ENCODE data around the gene CDC40. TPM values are rescaled to one million over a fixed set of nuclear protein-coding genes. Genes with fewer than 3 reads are reported as not detected.

The CDC40 gene
- total and polyA plus RNA-seq, 10 of the 15 experiments (the other 5 are each of a cell fraction or from before 2014, with no cell fraction given): 20.1 to 35.5 (median 26.1) TPM

- POLR2A ChIA-PET: no interaction called here
- 73% methylated on average over 3 of the region's 3 CpGs for WGBS (ENCODE audit: insufficient coverage, insufficient replicate concordance, low lambda C conversion rate, missing lambda C conversion rate)
Measured at GRCh38 chr6:110246378-110246777, 66.2 kb downstream of the CDC40 start.

More at GRCh38 chr6:110246378-110246777, 66.2 kb downstream of the CDC40 start:
- no peaks in the 10 kb centered on the region for H3K4me1 ChIP-seq (ENCODE audit: control insufficient read depth, insufficient read depth, low read length)
- H2AFZ ChIP-seq (ENCODE audit: control insufficient read depth, low read depth, low read length): no peak overlapping the region
- ChIA-PET SMC1A (ENCODE audit: uncharacterized antibody, unreplicated experiment) (no interaction called here), CTCF (no interaction called here), RAD21 (ENCODE audit: unreplicated experiment) (no interaction called here)
- BruUV-seq (replicated peaks): no TSS peak
- H3K27ac ChIP-seq (ENCODE audit: control insufficient read depth, insufficient read depth): no peak overlapping the region
- H3K9me3 ChIP-seq (replicated peaks; ENCODE audit: control insufficient read depth, insufficient read depth, low read length): no peaks in the 10 kb centered on the region
- TF ChIP-seq KLF5 (IDR thresholded peaks at IDR 0.05; ENCODE audit: partially characterized antibody) (no peak), REST (IDR thresholded peaks at IDR 0.05; ENCODE audit: low read depth, low read length) (no peak), NFYB (IDR thresholded peaks at IDR 0.05; ENCODE audit: insufficient read depth, low read depth, low read length) (no peak), YY1 (IDR thresholded peaks at IDR 0.05; ENCODE audit: low read depth, low read length) (no peak), ZZZ3 (IDR thresholded peaks at IDR 0.05; ENCODE audit: control insufficient read depth, insufficient read length, low read depth) (no peak), HDGF (IDR thresholded peaks at IDR 0.05) (no peak), ZNF384 (IDR thresholded peaks at IDR 0.05; ENCODE audit: borderline replicate concordance, low read depth, low read length) (no peak), MAX (IDR thresholded peaks at IDR 0.05; ENCODE audit: low read depth, low read length) (no peak), ZNF207 (IDR thresholded peaks at IDR 0.05; ENCODE audit: borderline replicate concordance) (no peak), MEF2A (IDR thresholded peaks at IDR 0.05; ENCODE audit: insufficient read depth, low read depth, low read length) (no peak)
- H3K9ac ChIP-seq (ENCODE audit: control insufficient read depth, insufficient read depth, low read length): no peak overlapping the region
- DNase-seq (ENCODE audit: low read depth, low spot score) (no peak), ATAC-seq (no peak), FAIRE-seq (no peak)
- no peaks in the 10 kb centered on the region for H3K79me2 ChIP-seq (ENCODE audit: control insufficient read depth, insufficient read depth, low read length)
- H3K36me3 ChIP-seq (ENCODE audit: control insufficient read depth in 2 of 2, insufficient read depth in 2 of 2, low read length in 1 of 2): no peaks in the 10 kb centered on the region
- intact Hi-C loops (cut with micrococcal nuclease; ENCODE audit: unreplicated experiment): no loop called here
- no peaks in the 10 kb centered on the region for H4K20me1 ChIP-seq (ENCODE audit: control insufficient read depth, insufficient read depth)
- H3K4me3 ChIP-seq: no peak overlapping the region
- H3K27me3 ChIP-seq (replicated peaks in 1 of 2; ENCODE audit: control insufficient read depth in 2 of 2, insufficient read depth in 2 of 2, low read length in 1 of 2): no peaks in the 10 kb centered on the region
- in situ Hi-C loops (cut with MboI): no loop called here
- H3K4me2 ChIP-seq (ENCODE audit: control insufficient read depth, insufficient read depth): no peak overlapping the region
